Lower leg skin (tissue), 4 donors: ENCODE data around the gene CHGA. TPM values are rescaled to one million over a fixed set of nuclear protein-coding genes. Genes with fewer than 3 reads are reported as not detected.

ENCODE experiments used
- DNase-seq, 2 donors: peaks; one replicate each; pipeline ENCODE4 v3.0.0-alpha.2; 2019; ENCODE audit warnings: low spot score in 2 of 2
- H3K4me3 ChIP-seq: fragments of 200-600 bp; sonication (generic); 2 replicates; pipeline ENCODE4 v1.5.1; 2017; ENCODE audit warnings: mild to moderate bottlenecking, low read depth; ENCODE audit not compliant: poor library complexity, severe bottlenecking
- CTCF ChIP-seq, 3 donors: fragments of 450-650 bp; IDR thresholded peaks; one replicate each; pipeline ENCODE4 v1.5.1; 2016; ENCODE audit warnings: antibody characterized with exemption in 3 of 3, mild to moderate bottlenecking in 3 of 3, moderate library complexity in 2 of 3
- POLR2A ChIP-seq, 2 donors: fragments of 450-650 bp; IDR thresholded peaks; one replicate each; pipeline ENCODE4 v1.6.1; 2016 to 2017; ENCODE audit warnings: antibody characterized with exemption in 2 of 2, mild to moderate bottlenecking in 1 of 2, moderate library complexity in 1 of 2
- WGBS, 2 donors: methylation state at CpG; one replicate each; pipeline ENCODE4 v1.1.5; 2018; 5-methylcytosine and 5-hydroxymethylcytosine counted together
- intact Hi-C: fragments of 100-400 bp; cut with DNase I; formaldehyde crosslinking; loops from one replicate; pipeline ENCODE4 v1.15.0; 2023; ENCODE audit warnings: low total_unique reads
- total RNA-seq, 4 donors: library from RNA; depleted of rRNA; stranded (reverse); fragments of >200 nt; gene quantifications; one replicate each; pipeline ENCODE4 v1.1.0, GENCODE V29; 2016

CHGA gene
- total RNA-seq, 4 donors from 2014 or later, result 0.17 to 1.6 (median 1.5) TPM; not detected in 1

GRCh38 chr14:92917041-92917940 lies 5.7 kb upstream of the CHGA start:
- intact Hi-C loops, result no loop called here
- TF ChIP-seq POLR2A (IDR thresholded peaks at IDR 0.05), result no peak
- TF ChIP-seq CTCF (IDR thresholded peaks at IDR 0.05), result no peak
- WGBS, 2 donors, result 79 to 83% methylated on average over 14 of the region's 14 CpGs
- H3K4me3 ChIP-seq, result no peak overlapping the region
- no peak for DNase-seq

GRCh38 chr14:92917956-92918355 lies 5.0 kb upstream of the CHGA start:
- TF ChIP-seq POLR2A (IDR thresholded peaks at IDR 0.05) (no peak), CTCF (IDR thresholded peaks at IDR 0.05) (no peak)
- no peak for DNase-seq
- 71 to 81% methylated on average over 7 of the region's 7 CpGs for WGBS, 2 donors
- intact Hi-C loops, result no loop called here
- H3K4me3 ChIP-seq, result no peak overlapping the region

- no peak for DNase-seq
- H3K4me3 ChIP-seq, result no peak overlapping the region
- TF ChIP-seq CTCF (IDR thresholded peaks at IDR 0.05), result no peak
- no peak for TF ChIP-seq POLR2A (IDR thresholded peaks at IDR 0.05)
- intact Hi-C loops, result no loop called here
- WGBS, 2 donors, result 95 to 97% methylated on average over 15 of the region's 15 CpGs
Observed at GRCh38 chr14:92920001-92920400, 2.9 kb upstream of the CHGA start.

- H3K4me3 ChIP-seq, result no peak overlapping the region
- 72 to 76% methylated on average over 4 of the region's 4 CpGs for WGBS, 2 donors
- TF ChIP-seq CTCF (IDR thresholded peaks at IDR 0.05) (no peak), POLR2A (IDR thresholded peaks at IDR 0.05) (no peak)
- DNase-seq, result no peak
- intact Hi-C loops, result no loop called here
Observed at GRCh38 chr14:92922155-92922735, 705 bp upstream of the CHGA start.

- DNase-seq, result no peak
- 45 to 47% methylated on average over 8 of the region's 8 CpGs for WGBS, 2 donors
- intact Hi-C loops, result no loop called here
- TF ChIP-seq POLR2A (IDR thresholded peaks at IDR 0.05), result no peak
- TF ChIP-seq CTCF (IDR thresholded peaks at IDR 0.05), result no peak
- no peak overlapping the region for H3K4me3 ChIP-seq
Observed at GRCh38 chr14:92923744-92924103, 774 bp downstream of the CHGA start.
